Measurements from ENCODE around the gene SNAI1. TPM values are rescaled to one million over a fixed set of nuclear protein-coding genes. Genes with fewer than 3 reads are reported as not detected.

The SNAI1 gene
- total RNA-seq, 1 experiment from 2014 or later = 8.8 TPM

DNA sequence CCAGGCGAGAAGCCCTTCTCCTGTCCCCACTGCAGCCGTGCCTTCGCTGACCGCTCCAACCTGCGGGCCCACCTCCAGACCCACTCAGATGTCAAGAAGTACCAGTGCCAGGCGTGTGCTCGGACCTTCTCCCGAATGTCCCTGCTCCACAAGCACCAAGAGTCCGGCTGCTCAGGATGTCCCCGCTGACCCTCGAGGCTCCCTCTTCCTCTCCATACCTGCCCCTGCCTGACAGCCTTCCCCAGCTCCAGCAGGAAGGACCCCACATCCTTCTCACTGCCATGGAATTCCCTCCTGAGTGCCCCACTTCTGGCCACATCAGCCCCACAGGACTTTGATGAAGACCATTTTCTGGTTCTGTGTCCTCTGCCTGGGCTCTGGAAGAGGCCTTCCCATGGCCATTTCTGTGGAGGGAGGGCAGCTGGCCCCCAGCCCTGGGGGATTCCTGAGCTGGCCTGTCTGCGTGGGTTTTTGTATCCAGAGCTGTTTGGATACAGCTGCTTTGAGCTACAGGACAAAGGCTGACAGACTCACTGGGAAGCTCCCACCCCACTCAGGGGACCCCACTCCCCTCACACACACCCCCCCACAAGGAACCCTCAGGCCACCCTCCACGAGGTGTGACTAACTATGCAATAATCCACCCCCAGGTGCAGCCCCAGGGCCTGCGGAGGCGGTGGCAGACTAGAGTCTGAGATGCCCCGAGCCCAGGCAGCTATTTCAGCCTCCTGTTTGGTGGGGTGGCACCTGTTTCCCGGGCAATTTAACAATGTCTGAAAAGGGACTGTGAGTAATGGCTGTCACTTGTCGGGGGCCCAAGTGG lies 5.3 kb downstream of the SNAI1 start:
- Histone ChIP-seq H3K27ac (ENCODE audit: low read length) (peak overlapping the region; percentile 73), H3K36me3 (ENCODE audit: control insufficient read depth, insufficient read depth, low read length) (no peaks in the 10 kb centered on the region), H3K27me3 (ENCODE audit: control insufficient read depth, insufficient read depth, low read length) (no peaks in the 10 kb centered on the region), H3K4me1 (ENCODE audit: control insufficient read depth, insufficient read depth, low read length) (peaks cover 67% of the 10 kb centered on the region), H3K4me3 (ENCODE audit: low read depth in 2 of 2, low read length in 2 of 2) (no peak overlapping the region), H3K9me3 (ENCODE audit: control insufficient read depth, insufficient read depth, low read depth, low read length) (no peaks in the 10 kb centered on the region)
- BruUV-seq (replicated peaks) = no TSS peak
- DNase-seq (ENCODE audit: low read depth, low spot score) (no peak), ATAC-seq (no peak)
- TF ChIP-seq TCF7L2 (IDR thresholded peaks at IDR 0.05; ENCODE audit: low read depth, low read length) (no peak), POLR2AphosphoS5 (IDR thresholded peaks at IDR 0.05; ENCODE audit: low read depth, low read length) (no peak), SIN3A (IDR thresholded peaks at IDR 0.05; ENCODE audit: borderline replicate concordance, insufficient read depth, low read depth, low read length) (no peak)
- TF ChIP-seq, protein P1, sequence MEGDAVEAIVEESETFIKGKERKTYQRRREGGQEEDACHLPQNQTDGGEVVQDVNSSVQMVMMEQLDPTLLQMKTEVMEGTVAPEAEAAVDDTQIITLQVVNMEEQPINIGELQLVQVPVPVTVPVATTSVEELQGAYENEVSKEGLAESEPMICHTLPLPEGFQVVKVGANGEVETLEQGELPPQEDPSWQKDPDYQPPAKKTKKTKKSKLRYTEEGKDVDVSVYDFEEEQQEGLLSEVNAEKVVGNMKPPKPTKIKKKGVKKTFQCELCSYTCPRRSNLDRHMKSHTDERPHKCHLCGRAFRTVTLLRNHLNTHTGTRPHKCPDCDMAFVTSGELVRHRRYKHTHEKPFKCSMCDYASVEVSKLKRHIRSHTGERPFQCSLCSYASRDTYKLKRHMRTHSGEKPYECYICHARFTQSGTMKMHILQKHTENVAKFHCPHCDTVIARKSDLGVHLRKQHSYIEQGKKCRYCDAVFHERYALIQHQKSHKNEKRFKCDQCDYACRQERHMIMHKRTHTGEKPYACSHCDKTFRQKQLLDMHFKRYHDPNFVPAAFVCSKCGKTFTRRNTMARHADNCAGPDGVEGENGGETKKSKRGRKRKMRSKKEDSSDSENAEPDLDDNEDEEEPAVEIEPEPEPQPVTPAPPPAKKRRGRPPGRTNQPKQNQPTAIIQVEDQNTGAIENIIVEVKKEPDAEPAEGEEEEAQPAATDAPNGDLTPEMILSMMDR (IDR thresholded peaks at IDR 0.05) = no peak
- TF ChIP-seq, protein P2, sequence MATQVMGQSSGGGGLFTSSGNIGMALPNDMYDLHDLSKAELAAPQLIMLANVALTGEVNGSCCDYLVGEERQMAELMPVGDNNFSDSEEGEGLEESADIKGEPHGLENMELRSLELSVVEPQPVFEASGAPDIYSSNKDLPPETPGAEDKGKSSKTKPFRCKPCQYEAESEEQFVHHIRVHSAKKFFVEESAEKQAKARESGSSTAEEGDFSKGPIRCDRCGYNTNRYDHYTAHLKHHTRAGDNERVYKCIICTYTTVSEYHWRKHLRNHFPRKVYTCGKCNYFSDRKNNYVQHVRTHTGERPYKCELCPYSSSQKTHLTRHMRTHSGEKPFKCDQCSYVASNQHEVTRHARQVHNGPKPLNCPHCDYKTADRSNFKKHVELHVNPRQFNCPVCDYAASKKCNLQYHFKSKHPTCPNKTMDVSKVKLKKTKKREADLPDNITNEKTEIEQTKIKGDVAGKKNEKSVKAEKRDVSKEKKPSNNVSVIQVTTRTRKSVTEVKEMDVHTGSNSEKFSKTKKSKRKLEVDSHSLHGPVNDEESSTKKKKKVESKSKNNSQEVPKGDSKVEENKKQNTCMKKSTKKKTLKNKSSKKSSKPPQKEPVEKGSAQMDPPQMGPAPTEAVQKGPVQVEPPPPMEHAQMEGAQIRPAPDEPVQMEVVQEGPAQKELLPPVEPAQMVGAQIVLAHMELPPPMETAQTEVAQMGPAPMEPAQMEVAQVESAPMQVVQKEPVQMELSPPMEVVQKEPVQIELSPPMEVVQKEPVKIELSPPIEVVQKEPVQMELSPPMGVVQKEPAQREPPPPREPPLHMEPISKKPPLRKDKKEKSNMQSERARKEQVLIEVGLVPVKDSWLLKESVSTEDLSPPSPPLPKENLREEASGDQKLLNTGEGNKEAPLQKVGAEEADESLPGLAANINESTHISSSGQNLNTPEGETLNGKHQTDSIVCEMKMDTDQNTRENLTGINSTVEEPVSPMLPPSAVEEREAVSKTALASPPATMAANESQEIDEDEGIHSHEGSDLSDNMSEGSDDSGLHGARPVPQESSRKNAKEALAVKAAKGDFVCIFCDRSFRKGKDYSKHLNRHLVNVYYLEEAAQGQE (IDR thresholded peaks at IDR 0.05; ENCODE audit: insufficient read depth in 1 of 2, low read depth in 2 of 2, low read length in 1 of 2) = no peak
- in situ Hi-C loops (cut with HindIII; ENCODE audit: low pct_unique_long_range_greater_than_20kb, low sequenced_read_pairs) (no loop called here), intact Hi-C loops (cut with micrococcal nuclease; ENCODE audit: unreplicated experiment) (no loop called here)
- POLR2A ChIA-PET = interaction anchor here (0.7 kb wide), 3 partner anchors 11 to 135 kb away, joined by 3 to 17 read pairs (median 3); no protein-coding TSS in a partner anchor
- CTCF ChIA-PET = interaction anchor here (0.8 kb wide), 2 partner anchors 9 to 84 kb away, joined by 4 to 5 read pairs; no protein-coding TSS in a partner anchor

DNA sequence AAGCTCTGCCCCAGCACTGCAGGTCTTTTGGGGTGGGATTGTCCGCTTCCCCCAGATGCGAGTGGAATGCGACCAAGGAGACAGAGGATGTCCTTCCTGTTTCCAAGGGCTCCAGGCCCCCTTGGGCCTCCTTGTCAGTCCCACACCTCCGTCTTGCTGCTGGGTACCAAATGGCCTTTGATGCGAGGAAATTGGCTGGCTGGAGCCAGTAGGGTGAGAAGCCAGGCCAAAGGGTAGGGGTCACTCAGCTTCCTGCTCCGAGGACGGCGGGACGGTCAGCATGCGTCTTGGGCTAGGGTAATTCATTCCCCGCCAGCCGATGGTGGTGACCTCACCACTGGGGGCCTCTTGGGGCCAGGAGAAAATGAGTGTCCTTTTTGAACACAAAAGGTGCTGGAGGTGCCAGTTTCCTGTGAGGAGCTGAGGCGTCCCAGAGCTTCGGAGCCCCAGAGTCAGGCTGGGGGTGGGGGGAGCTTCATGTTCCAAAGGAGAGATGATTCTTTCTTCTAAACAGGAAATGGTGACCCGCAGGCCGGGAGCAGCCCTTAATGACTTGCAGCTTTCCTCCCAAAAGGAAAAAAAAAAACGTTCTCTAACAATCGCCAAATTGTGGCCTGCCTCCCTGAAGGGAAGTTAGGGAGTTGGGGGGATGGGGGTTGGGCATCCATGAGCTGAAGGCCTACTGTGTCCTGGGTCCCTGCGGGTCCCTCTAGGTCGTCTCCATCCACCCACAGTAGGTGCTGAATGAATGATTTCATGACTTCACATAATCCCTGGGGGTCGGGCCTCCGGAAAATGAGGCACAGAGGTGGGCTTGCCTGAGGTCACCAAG lies 6.7 kb downstream of the SNAI1 start:
- DNase-seq (ENCODE audit: low read depth, low spot score) = no peak
- Histone ChIP-seq H3K4me3 (ENCODE audit: low read depth in 2 of 2, low read length in 2 of 2) (peak overlapping the region in 1 of 2 experiments; percentile 6; a peak in 2 of 4 replicates), H3K36me3 (ENCODE audit: control insufficient read depth, insufficient read depth, low read length) (no peaks in the 10 kb centered on the region), H3K27ac (ENCODE audit: low read length) (peak overlapping the region; percentile 73), H3K27me3 (ENCODE audit: control insufficient read depth, insufficient read depth, low read length) (no peaks in the 10 kb centered on the region), H3K9me3 (ENCODE audit: control insufficient read depth, insufficient read depth, low read depth, low read length) (no peaks in the 10 kb centered on the region), H3K4me1 (ENCODE audit: control insufficient read depth, insufficient read depth, low read length) (peaks cover 61% of the 10 kb centered on the region)
- ChIA-PET CTCF (interaction anchor here (0.6 to 1.2 kb wide), 6 partner anchors 8 to 998 kb away, joined by 4 to 14 read pairs (median 6); no protein-coding TSS in a partner anchor), POLR2A (interaction anchor here (0.6 to 0.8 kb wide), 2 partner anchors 81 to 182 kb away, joined by 3 to 4 read pairs; no protein-coding TSS in a partner anchor)
- in situ Hi-C loops (cut with HindIII; ENCODE audit: low pct_unique_long_range_greater_than_20kb, low sequenced_read_pairs) (no loop called here), intact Hi-C loops (cut with micrococcal nuclease; ENCODE audit: unreplicated experiment) (no loop called here)
- no peak for TF ChIP-seq SIN3A (IDR thresholded peaks at IDR 0.05; ENCODE audit: borderline replicate concordance, insufficient read depth, low read depth, low read length)
- TF ChIP-seq, protein P2 (IDR thresholded peaks at IDR 0.05; ENCODE audit: insufficient read depth in 1 of 2, low read depth in 2 of 2, low read length in 1 of 2) = no peak
- TF ChIP-seq TCF7L2 (IDR thresholded peaks at IDR 0.05; ENCODE audit: low read depth, low read length) = no peak
- TF ChIP-seq POLR2AphosphoS5 (IDR thresholded peaks at IDR 0.05; ENCODE audit: low read depth, low read length) = no peak
- TF ChIP-seq, protein P1 (IDR thresholded peaks at IDR 0.05) = no peak
- ATAC-seq = peak; percentile 44
- BruUV-seq (replicated peaks) = no TSS peak

Measured in Panc1 (cell line).